Measurements from ENCODE around the gene POLDIP3. TPM values are rescaled to one million over a fixed set of nuclear protein-coding genes. Genes with fewer than 3 reads are reported as not detected.

POLDIP3 gene
- total RNA-seq, 1 experiment from 2014 or later, result 67.6 TPM

GRCh38 chr22:42613872-42614301, 796 bp downstream of the POLDIP3 start (continued):
- TF ChIP-seq CTCF (IDR thresholded peaks at IDR 0.05 in 2 of 3, conservative IDR thresholded peaks at IDR 0.05 in 1 of 3; ENCODE audit: borderline replicate concordance in 1 of 3, insufficient read depth in 1 of 3, low read depth in 2 of 3, low read length in 2 of 3) (no peak), SP1 (IDR thresholded peaks at IDR 0.05; ENCODE audit: low read depth) (no peak), CEBPB (IDR thresholded peaks at IDR 0.05; ENCODE audit: low read depth) (no peak)

- no peaks in the 10 kb centered on the region for H3K27me3 ChIP-seq (ENCODE audit: insufficient read depth, low read length)
- no peak for TF ChIP-seq ZBTB33 (IDR thresholded peaks at IDR 0.05; ENCODE audit: extremely low read depth, insufficient replicate concordance, low read length)
- TF ChIP-seq EZH2 (IDR thresholded peaks at IDR 0.05), result no peak
- TF ChIP-seq CTCF (IDR thresholded peaks at IDR 0.05 in 2 of 3, conservative IDR thresholded peaks at IDR 0.05 in 1 of 3; ENCODE audit: borderline replicate concordance in 1 of 3, insufficient read depth in 1 of 3, low read depth in 2 of 3, low read length in 2 of 3), result no peak
- no peak for TF ChIP-seq TCF7L2 (IDR thresholded peaks at IDR 0.05; ENCODE audit: borderline replicate concordance, extremely low read depth, insufficient read depth, insufficient read length)
- no peak for TF ChIP-seq CBX3 (IDR thresholded peaks at IDR 0.05; ENCODE audit: low read depth)
- TF ChIP-seq RAD21 (IDR thresholded peaks at IDR 0.05; ENCODE audit: low read depth), result no peak
- no peak for TF ChIP-seq ELF1 (IDR thresholded peaks at IDR 0.05; ENCODE audit: borderline replicate concordance, low read depth)
- no peak for TF ChIP-seq FOSL1 (IDR thresholded peaks at IDR 0.05; ENCODE audit: low read depth)
- TF ChIP-seq ATF3 (IDR thresholded peaks at IDR 0.05), result no peak
- TF ChIP-seq EGR1 (IDR thresholded peaks at IDR 0.05; ENCODE audit: low read depth), result no peak
- TF ChIP-seq EZH2phosphoT487 (IDR thresholded peaks at IDR 0.05; ENCODE audit: borderline replicate concordance), result no peak
- no peak for TF ChIP-seq POLR2AphosphoS5 (IDR thresholded peaks at IDR 0.05; ENCODE audit: low read depth, low read length)
- TF ChIP-seq SRF (IDR thresholded peaks at IDR 0.05; ENCODE audit: low read depth), result no peak
- TF ChIP-seq POLR2A (IDR thresholded peaks at IDR 0.05; ENCODE audit: borderline replicate concordance, extremely low read depth, insufficient read depth, insufficient read length), result no peak
- H4K20me1 ChIP-seq (ENCODE audit: insufficient read depth), result peaks cover 8% of the 10 kb centered on the region; the same call in 1 of the 2 replicates
- intact Hi-C loops (cut with micrococcal nuclease), result loop anchor here (2.0 kb wide), 1 partner anchor 80 kb away; no protein-coding TSS in a partner anchor
- no peak overlapping the region for H3K9ac ChIP-seq (ENCODE audit: low read length)
- H3K36me3 ChIP-seq (ENCODE audit: control insufficient read depth in 1 of 2, insufficient read depth in 2 of 2, low read length in 2 of 2), result peaks cover 5 to 23% of the 10 kb centered on the region in 2 experiments; a peak in 2 of 4 replicates
- H3K4me2 ChIP-seq (ENCODE audit: low read length), result peak overlapping the region; percentile 97; the same call in 1 of the 2 replicates
- no peak for ATAC-seq
- no peak overlapping the region for H2AFZ ChIP-seq (ENCODE audit: low read depth, low read length, poor library complexity, severe bottlenecking)
- H3K79me2 ChIP-seq (ENCODE audit: insufficient read depth, low read length), result peaks cover 69% of the 10 kb centered on the region
- no peaks in the 10 kb centered on the region for H3K9me3 ChIP-seq (ENCODE audit: control insufficient read depth in 1 of 2, insufficient read depth in 1 of 2, low read depth in 1 of 2, low read length in 2 of 2)
- no peaks in the 10 kb centered on the region for H3K9me2 ChIP-seq (ENCODE audit: insufficient read depth)
- 0 out of 2 replicates have a peak overlapping the region, but pooled peaks have one; percentile 34 for H3K27ac ChIP-seq (ENCODE audit: low read depth, low read length)
- ChIA-PET CTCF (no interaction called here), RAD21 (ENCODE audit: low non-redundant PET in 1 of 2, low total read pairs in 2 of 2, uncharacterized antibody in 2 of 2, unreplicated experiment in 2 of 2) (no interaction called here), POLR2A (no interaction called here)
- BruUV-seq (replicated peaks), result no TSS peak
- DNase-seq (ENCODE audit: low read depth, low spot score), result no peak
- peaks cover 30 to 58% of the 10 kb centered on the region in 2 experiments for H3K4me1 ChIP-seq (ENCODE audit: control insufficient read depth in 1 of 2, insufficient read depth in 2 of 2, low read length in 2 of 2)
- no peak overlapping the region for H3K4me3 ChIP-seq (replicated peaks in 1 of 2; ENCODE audit: low read depth in 1 of 2, low read length in 2 of 2)
Measured at GRCh38 chr22:42612336-42612735, 2.3 kb downstream of the POLDIP3 start.
